SKM-1 (cell line): ENCODE data around the gene CCDC192.
"Not testable (repeated sequence)": the region's sequence is repeated elsewhere in the genome, so short reads cannot be mapped to it uniquely, and the experiment has no call there.

Source experiments
- DNase-seq: peaks from one replicate; lab custom pipeline; 2025; ENCODE audit not compliant: unreplicated experiment; lab: John Stamatoyannopoulos, UW

CCDC192 gene, protein sequence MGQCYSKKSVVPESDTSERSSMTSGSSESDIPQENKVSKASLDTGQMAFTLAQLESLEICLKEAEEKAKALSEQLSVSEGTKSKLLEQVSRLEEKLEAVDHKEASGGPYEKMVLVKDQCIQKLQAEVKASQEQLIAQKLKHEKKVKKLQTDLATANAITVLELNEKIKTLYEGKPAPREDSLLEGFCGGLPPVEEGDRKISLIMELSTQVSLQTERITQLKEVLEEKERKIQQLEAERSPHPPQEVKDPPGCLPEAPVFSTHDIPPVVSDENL

DNA sequence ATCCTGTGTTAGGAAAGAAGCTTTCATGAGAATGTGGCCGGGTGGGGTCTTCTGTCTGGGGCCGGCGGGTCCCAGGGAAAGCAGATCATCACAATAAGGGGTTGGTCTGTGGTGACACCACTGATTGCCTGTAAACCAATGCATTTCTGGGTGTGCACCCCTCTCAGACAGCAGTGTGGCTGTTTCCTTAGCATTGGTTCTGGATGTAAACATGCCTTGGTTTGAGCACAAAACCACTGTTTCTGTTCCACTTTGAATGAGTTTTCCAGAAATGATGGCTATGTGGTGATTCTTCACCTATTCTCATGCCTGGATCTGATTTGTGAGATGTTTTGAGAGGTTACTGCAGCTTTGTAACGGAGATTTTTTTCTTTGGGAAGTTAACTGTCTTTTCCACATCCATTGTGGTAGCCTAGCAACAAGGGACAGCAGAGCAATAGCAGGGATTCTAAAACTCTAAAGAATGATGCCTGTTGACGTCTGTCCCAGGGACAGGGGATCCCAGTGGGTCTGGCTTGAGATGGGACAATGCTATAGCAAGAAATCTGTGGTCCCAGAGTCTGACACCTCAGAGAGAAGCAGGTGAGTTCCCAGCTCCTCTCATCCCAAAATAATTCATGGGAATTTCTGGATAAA lies at the start of gene CCDC192:
Gene CCDC192, plus strand, starts transcription at position 466 of the 636 bp plus-strand sequence. Its CDS starts 55 bp downstream, at position 521.
- DNase-seq, result no peak

DNA sequence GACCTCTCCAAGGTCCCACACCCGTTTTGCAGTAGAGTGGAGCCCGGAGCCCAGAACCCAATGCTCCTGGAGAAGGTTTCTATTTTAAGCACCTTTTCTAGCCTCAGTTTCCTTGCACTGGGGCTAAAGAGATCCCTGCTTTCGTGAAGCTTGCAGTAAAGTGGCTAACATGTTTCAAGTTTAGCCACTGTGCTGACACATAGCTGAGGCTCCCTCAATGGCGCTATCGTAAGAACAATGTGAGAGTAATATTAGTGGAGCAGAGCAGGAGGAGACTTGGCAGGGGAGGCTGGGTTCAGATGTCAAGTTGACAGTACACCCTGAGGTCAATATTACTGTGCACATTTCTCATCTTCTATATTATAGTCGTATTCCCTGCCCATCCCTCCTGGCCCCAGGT lies 46.4 kb upstream of the CCDC192 start:
- DNase-seq, result no peak

DNA sequence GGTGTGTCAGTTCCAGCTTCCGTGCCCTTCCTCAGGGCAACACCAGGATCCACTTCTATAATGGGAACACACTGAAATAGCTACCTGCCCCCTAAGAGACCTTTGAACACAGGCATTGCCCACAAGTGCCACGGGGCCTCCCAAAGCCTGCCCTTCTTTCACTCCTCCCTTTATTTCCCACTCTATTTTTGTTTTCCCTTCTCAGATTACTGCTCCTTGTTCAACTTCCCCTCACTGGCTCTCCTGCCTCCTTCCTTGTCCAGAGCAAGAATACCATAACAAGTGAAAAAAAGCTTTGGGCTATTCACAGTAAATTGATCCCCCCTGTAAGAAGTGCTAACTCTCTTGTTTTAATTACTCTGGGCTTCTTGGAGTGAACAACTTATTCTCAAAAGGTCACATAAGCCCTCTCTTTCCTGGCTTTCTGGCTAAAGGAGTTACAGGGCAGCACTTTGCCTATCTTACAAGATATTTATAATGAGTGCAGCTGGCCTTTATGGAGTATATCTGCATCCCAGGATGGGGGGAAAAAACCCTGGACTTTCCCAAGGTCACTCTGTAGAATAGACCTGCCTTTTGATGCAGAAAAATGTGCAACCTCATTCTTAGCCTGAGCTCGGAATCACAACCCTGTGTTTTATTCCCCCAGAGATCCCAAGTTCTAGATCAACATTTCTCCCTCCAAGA lies 43.0 kb upstream of the CCDC192 start:
- DNase-seq, result no peak

DNA sequence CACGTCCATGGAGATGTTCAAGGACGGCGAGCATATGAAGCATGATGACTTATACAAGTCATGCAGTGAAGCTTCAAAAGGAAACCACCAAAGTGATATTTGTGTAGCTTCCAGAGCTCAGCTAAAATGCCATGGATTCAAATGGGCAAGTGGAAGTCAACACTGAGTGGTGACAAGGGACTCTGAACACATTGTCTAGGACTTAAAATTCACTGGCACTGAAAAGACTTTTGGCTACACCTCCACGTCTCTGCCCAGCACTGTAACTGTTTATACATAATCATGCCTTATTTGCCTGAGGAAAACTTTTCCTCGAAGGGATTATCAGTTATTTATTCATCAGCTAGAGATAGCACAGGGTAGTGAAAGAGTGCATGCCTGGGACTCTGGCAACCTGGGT lies 39.1 kb upstream of the CCDC192 start:
- DNase-seq, result no peak

DNA sequence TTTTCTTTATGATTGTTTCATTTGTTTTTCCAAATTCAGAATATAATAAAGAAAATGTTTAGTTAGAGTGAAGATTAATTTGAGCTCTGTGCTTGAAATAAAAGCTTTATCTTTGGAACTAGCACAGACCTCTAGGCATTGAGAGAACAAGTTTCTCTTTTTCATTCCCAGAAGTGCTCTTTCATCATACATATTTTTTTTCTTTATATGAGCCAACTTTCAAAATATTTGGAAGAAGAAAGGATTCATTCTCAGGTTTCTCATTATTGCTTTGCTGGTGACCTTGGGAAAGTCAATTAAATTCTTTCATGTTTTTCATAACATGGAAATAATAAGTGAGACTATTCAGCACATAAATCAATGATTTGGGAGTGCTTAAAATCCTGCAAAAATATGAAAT lies 37.5 kb upstream of the CCDC192 start:
- DNase-seq, result no peak

DNA sequence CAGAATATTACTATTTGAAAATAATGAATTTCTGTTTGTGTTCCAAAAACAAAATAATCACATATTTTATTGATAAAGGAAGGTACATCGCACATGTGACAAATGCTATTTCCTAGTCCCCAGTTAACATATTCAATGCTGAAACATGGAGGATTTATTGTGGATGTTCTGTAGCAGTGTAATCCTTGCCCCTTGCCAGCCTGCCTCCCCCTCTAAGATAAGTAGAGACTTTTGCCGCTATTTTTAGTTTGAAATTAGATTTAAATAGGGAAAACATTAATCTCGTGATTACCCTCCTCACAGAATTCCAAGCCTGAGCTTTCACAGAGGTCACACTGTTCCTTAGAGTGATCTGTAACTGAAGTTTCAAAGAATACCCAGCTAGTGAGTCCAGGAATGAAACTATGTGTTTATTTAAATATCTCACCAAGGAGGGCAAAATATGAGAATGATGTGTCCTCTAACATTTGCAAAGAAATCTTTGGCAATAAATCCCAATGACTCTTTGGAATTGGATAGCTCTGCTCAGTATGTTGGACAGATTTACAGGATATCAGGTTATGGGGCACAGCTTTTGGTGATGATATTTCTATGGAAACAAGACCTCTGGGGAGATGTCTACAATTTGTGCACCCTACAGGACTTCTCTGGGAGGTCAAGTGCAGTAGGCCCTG lies 37.0 kb upstream of the CCDC192 start:
- no peak for DNase-seq

DNA sequence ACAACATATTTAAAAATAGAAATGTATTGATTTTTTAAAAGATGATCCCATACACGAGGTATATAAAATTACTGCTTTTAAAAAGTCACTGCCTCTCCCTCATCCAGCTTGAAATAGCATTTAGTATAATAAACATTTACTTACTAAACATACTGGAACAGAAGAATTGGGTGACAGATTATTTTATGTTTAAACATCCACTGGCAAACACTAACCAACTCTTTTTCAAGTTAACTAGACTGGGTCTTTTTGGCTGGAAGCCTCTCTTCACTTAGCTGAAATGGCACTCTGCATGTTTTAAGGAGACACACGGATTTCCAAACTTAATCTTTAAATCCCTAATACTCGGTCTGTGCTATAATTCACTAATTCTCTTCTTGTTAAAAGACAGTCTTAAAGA lies 35.3 kb upstream of the CCDC192 start:
- DNase-seq, result no peak

DNA sequence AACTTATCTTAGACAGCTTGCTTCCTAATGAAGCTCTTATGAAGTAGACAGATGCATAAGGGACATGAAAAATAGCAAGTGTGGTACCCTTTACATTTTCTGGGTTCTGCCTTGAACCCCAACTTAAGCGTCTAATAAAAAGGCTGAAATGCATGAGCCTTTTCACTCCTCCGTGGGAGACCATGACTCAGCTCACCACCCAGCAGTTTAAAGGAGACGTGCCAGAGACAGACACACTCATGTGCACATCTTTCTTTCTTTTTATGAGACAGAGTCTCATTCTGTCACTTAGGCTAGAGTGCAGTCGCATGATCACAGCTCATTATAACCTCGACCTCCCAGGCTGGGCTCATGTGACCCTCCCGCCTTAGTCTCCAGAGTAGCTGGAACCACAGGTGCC lies 32.0 kb upstream of the CCDC192 start:
- no peak for DNase-seq

DNA sequence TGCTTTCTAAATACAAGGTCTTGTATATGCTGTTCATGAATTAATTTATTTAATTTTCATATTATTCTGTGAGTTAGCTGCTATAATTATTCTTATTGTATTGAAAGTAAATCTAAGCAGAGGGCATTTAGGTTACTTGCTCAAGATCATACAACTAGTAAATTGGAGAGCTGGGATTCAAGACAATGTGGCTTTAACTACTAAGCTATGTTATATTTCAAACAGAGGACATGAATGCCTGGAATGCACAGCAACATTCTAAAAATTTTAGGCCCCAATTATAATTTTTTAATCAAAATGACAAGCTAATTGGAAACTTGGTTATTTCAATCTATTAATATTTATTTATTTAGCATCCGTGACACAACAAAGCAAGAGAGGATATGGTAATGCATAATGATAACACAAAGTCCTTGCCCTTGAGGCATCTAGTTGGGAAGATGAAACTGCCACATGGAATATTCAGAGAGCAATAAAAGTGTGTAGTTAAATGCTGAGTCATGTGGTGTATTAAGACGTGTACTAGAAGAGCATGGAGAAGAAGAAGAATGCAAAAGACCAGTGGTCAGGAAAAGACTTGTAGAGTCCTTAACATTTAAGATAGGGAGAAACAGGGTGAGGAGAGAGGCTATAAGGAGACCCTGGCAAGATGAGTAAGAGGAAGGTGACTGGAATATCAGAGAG lies 29.9 kb upstream of the CCDC192 start:
- DNase-seq, result no peak

DNA sequence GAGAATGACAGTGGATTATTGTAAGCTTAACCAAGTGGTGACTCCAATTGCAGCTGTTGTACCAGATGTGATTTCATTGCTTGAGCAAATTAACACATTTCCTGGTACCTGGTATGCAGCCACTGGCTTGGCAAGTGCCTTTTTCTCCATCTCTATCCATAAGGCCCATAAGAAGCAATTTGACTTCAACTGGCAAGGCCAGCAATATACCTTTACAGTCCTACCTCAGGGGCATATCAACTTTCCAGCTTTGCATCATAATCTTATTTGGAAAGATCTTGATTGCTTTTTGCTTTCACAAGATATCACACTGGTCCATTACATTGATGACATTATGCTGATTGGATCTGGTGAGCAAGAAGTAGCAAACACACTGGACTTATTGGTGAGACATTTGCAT lies 26.2 kb upstream of the CCDC192 start:
- not testable (repeated sequence) for DNase-seq

DNA sequence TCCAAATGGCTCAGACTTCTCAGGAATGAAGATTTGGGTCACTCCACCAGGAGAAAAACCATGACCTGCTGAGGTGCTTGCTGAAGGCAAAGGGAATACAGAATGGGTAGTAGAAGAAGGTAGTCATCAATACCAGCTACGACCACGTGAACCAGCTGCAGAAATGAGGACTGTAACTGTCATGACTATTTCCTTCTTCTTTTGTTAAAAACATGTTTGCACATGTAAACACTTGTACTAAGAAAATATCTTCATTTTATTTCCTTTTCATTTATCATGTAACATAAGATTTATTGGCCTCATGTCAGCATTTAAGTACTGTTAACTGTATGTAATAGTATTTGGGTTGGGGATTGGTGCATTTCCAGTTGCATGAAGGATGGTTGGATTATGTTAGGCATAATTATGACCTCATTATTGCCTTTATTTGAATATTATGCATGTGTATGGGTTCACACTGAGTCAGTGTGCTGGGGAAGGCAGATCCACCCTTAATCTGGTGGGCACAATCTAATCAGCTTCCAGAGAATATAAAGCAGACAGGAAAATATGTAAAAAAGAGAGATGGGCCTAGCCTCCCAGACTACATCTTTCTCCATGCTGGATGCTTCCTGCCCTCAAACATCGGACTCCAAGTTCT lies 23.4 kb upstream of the CCDC192 start:
- DNase-seq, result not testable (repeated sequence)

DNA sequence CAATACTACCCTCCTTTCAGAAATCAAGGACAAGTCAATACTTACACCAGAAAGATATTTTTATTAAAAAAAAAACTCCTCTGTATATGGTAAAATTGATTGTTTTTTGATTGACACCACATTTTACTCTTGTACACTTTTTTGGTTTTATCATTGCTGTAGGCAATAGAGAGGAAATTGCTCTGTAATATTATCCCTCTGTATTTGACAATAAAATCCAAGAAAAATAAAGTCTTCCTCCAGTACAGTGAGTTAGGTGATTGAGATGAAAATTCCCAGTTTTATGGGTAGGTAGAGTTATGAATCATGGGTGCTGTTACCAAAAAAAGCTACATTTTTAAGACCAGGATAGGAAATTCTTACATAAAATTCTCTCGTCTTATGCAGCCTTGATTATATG lies 22.6 kb upstream of the CCDC192 start:
- no peak for DNase-seq

DNA sequence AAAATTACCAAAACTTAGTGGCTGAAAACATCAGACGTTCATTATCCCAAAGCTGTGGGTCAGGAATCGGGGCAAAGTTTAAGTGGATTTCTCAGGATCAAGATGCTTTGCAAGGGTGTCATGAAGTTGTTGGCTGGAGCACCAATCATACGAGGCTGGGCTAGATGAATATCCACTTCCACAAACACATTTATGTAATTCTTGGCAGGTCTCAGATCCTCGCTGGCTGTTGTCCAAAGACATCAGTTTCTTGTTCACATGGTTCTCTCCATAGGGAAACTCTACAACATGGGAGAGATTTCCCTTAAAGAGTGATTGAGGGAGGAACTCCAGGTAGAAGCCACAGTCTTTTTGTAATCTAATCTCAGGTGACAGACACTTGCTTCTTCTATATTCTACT lies 20.2 kb upstream of the CCDC192 start:
- DNase-seq, result no peak

DNA sequence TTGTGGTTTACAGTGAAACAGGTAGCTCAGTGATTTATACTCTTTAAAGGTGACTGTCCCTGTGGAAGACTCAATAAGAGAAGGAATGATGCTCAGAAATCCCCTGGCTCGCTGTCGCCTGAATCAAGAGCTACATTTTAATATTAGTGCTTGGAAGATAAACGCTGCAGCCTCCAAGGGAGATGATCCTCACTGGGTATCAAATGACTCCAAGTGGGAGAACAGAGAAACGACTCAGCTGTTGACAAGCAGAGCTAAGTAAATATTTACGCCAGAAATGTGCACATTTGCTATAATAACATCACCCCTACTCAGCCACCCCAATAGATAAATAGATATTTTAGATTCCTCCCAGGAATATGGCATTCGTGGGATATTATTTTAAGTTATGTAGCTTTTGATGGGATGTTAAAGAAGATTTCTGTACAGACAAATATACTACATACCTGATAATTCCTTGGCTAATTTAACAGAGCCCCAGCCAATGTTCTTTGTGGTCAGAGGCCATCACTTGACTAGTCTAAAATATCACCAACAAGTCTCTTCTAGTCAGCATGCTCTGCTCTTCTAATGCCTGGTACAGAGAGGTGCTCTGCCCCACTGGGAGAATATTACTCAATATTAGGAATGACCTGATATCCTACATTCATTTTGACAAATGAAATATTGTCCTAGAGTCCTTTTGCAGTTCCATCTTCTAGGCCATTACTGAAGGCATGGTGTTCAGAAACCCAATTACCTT lies 18.3 kb upstream of the CCDC192 start:
- DNase-seq, result no peak

DNA sequence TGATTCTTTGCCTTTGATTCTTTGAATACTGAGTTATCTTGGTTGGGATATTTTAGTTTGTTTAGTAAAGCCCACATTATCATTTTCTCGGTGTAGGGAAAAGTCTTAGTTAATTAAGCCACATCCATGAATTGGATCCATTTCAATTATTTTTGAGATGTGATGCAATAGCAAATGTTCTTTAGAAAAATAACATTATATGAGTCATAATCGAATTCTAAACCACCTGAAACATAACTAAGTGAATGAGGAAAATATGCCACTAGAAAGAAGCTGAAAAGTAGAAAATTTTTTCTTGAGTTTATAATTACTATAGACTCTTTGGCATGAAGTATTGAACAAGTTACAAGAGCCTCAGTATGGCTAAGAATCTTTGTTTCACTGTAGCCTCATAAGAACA lies 17.5 kb upstream of the CCDC192 start:
- no peak for DNase-seq

DNA sequence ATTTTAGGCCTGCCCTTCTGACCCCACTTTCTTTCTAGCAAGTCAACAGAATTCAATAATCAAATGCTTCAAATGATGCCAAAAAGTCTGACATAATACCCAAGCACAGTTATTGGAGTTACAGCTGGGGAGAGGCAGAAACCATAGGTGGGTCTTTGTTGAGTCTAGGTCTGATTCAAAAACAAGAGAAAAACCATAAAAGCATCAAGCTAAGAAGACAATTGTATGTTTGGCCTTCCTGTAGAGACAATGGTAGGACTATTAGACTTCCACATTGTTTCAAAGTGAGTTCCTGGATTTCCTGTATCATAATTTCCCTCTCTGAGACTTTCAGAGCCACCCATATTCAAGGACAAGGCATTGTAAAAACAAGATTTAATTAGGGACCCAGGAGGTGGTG lies 16.8 kb upstream of the CCDC192 start:
- no peak for DNase-seq

DNA sequence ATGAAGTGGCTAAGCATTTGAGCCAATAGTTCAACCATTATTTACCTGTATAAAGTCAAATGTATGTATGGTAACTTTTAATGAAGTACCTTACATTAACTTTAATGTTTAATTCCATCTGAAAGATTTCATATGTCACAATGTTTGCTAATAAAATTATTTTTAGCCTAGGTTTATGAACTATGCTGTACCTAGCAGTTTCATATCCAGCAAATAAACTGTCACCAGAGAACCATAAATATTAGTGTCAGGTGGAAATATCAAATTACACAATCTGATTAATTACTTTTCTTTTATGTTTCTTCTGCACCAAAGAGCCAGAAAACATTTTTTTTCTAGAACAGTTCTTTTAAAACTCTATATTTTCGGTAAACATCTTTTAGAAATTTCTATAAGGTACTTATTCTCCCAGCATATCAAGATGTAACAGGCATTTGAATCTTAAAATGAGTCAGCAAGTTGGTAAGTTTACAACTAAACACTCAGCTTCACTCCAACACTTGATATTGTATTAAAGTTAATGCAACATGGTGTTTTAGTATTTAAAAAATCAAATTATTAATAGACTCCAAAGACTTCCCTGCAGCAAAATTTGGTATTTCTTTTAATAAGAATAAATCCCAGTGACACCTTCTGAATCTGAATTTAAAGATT lies 8.5 kb upstream of the CCDC192 start:
- no peak for DNase-seq

DNA sequence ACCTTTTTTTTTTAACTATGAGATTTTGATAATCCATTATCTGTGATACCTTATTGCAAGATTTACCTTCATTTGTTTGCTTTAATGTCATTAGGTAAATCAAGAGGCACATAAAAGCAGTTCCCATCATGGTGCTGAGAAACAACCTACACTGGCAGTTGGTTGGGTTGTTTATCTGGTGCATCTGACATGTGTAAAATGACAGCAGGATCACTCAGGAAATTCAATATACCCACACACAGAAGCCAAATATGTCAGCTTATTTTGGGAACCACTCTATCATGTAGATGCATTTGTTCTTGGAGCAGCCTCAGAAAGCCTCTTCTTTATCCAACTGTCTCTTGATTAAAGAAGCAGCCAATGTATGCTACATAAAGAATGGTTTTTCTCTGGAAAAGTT lies 7.8 kb upstream of the CCDC192 start:
- DNase-seq, result no peak

DNA sequence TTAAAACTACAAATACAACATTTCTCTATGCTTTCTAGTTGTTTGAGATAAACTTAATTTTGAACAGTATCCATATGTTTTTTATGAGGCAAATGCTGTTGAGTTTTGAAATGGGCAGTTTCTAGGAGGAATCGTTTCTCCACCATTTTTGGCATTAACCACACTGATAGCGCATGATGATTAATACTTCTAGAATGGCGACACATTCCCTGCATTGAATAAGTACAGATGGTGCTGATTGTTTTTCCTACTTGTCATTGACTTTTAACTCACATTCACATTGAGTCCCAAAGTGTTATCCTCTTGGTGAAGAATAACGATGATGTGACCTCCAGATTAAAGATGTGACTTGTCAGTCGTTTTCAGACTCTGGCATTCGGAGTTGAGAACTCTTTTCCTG lies 6.5 kb upstream of the CCDC192 start:
- no peak for DNase-seq
